SU-DHL-6 (cell line): Measurements from ENCODE around the gene CTNND2.

Experiments used
- H2AFZ ChIP-seq: fragments of 200-600 bp; sonication (generic); 2 replicates; pipeline ENCODE4 v1.6.1; 2014; ENCODE audit warnings: low read depth, mild to moderate bottlenecking, moderate library complexity, mixed read lengths, antibody characterized with exemption, low read length; ENCODE audit not compliant: severe bottlenecking
- H3F3A ChIP-seq: fragments of 200-600 bp; shearing (Covaris generic); 2 replicates; pipeline ENCODE4 v1.6.0; 2016; ENCODE audit warnings: antibody characterized with exemption, mild to moderate bottlenecking; ENCODE audit not compliant: insufficient read depth
- H3K27ac ChIP-seq: fragments of 200-600 bp; sonication (generic); 2 replicates; pipeline ENCODE4 v1.5.1; 2016; ENCODE audit warnings: low read depth, mild to moderate bottlenecking, low read length, moderate library complexity, mixed read lengths
- H3K27me3 ChIP-seq: fragments of 200-600 bp; sonication (generic), shearing (Covaris generic); 2 replicates; pipeline ENCODE4 v1.6.0; 2014; ENCODE audit warnings: mild to moderate bottlenecking, low read length
- H3K36me3 ChIP-seq: fragments of 200-600 bp; sonication (generic); 2 replicates; pipeline ENCODE4 v1.6.1; 2014; ENCODE audit warnings: mild to moderate bottlenecking, low read length, mixed read lengths
- H3K4me2 ChIP-seq: fragments of 300-600, 200-600 bp; shearing (Covaris generic), sonication (generic); 2 replicates; pipeline ENCODE4 v1.6.0; 2014; ENCODE audit warnings: low read length, low read depth, mild to moderate bottlenecking; ENCODE audit not compliant: poor library complexity, severe bottlenecking
- H3K4me3 ChIP-seq: fragments of 200-600 bp; sonication (generic); 2 replicates; pipeline ENCODE4 v1.5.1; 2014; ENCODE audit warnings: antibody characterized with exemption, low read length, mild to moderate bottlenecking, mixed read lengths; ENCODE audit not compliant: insufficient read depth, poor library complexity, severe bottlenecking
- H3K79me2 ChIP-seq: fragments of 200-600 bp; sonication (generic); 2 replicates; pipeline ENCODE4 v1.6.1; 2014; ENCODE audit warnings: mild to moderate bottlenecking, low read length, moderate library complexity; ENCODE audit not compliant: insufficient read depth
- H3K9ac ChIP-seq: fragments of 200-600 bp; sonication (generic); 2 replicates; pipeline ENCODE4 v1.7.0; 2014; ENCODE audit warnings: mild to moderate bottlenecking, low read length
- H3K9me2 ChIP-seq: fragments of 200-600 bp; sonication (generic); replicated peaks from 2 replicates; pipeline ENCODE4 v1.6.1; 2014; ENCODE audit warnings: low read length; ENCODE audit not compliant: insufficient read depth
- H3K9me3 ChIP-seq: fragments of 200-600 bp; sonication (generic); 2 replicates; pipeline ENCODE4 v1.6.1; 2014; ENCODE audit warnings: low read length, mixed read lengths; ENCODE audit not compliant: insufficient read depth
- H4K20me1 ChIP-seq: fragments of 200-600 bp; sonication (generic); 2 replicates; pipeline ENCODE4 v1.6.1; 2014; ENCODE audit warnings: low read depth, mild to moderate bottlenecking, antibody characterized with exemption, low read length, moderate library complexity, mixed read lengths
- CTCF ChIP-seq: fragments of 200-600 bp; sonication (generic); IDR thresholded peaks from one replicate; pipeline ENCODE4 v1.5.1; 2017; ENCODE audit warnings: antibody characterized with exemption, mild to moderate bottlenecking, low read length, moderate library complexity; ENCODE audit not compliant: insufficient read depth, poor library complexity, severe bottlenecking
- EZH2phosphoT487 ChIP-seq: fragments of 200-600 bp; sonication (generic), shearing (Covaris generic); conservative IDR thresholded peaks from 2 replicates; pipeline ENCODE4 v1.6.1; 2018; ENCODE audit warnings: mild to moderate bottlenecking, antibody characterized with exemption, low read length, moderate library complexity, mixed read lengths

Gene CTNND2

GRCh38 chr5:11038772-11039171, 865.5 kb downstream of the CTNND2 start:
- H3K36me3 ChIP-seq = no peaks in the 10 kb centered on the region
- H3K27ac ChIP-seq = no peak overlapping the region
- H3K79me2 ChIP-seq = no peaks in the 10 kb centered on the region
- no peaks in the 10 kb centered on the region for H3K9me2 ChIP-seq
- H3K9me3 ChIP-seq = no peaks in the 10 kb centered on the region
- no peak overlapping the region for H3K4me3 ChIP-seq
- no peaks in the 10 kb centered on the region for H4K20me1 ChIP-seq
- no peaks in the 10 kb centered on the region for H3F3A ChIP-seq
- no peaks in the 10 kb centered on the region for H3K27me3 ChIP-seq
- H2AFZ ChIP-seq = no peak overlapping the region
- H3K4me2 ChIP-seq = no peak overlapping the region
- no peak overlapping the region for H3K9ac ChIP-seq
- no peak for TF ChIP-seq EZH2phosphoT487
- TF ChIP-seq CTCF = no peak

GRCh38 chr5:11037941-11038340, 866.3 kb downstream of the CTNND2 start:
- Histone ChIP-seq H3K27me3 (no peaks in the 10 kb centered on the region), H3K4me2 (no peak overlapping the region), H3K27ac (no peak overlapping the region), H3K36me3 (no peaks in the 10 kb centered on the region), H3K9ac (no peak overlapping the region), H3K4me3 (no peak overlapping the region), H3K79me2 (no peaks in the 10 kb centered on the region), H3K9me3 (no peaks in the 10 kb centered on the region), H3K9me2 (no peaks in the 10 kb centered on the region), H3F3A (no peaks in the 10 kb centered on the region), H4K20me1 (no peaks in the 10 kb centered on the region), H2AFZ (no peak overlapping the region)
- TF ChIP-seq EZH2phosphoT487 (no peak), CTCF (no peak)

- H3K27me3 ChIP-seq = no peaks in the 10 kb centered on the region
- H3K36me3 ChIP-seq = no peaks in the 10 kb centered on the region
- no peaks in the 10 kb centered on the region for H3K79me2 ChIP-seq
- H3K9me2 ChIP-seq = no peaks in the 10 kb centered on the region
- H3K4me2 ChIP-seq = no peak overlapping the region
- TF ChIP-seq EZH2phosphoT487 = no peak
- no peak for TF ChIP-seq CTCF
- no peak overlapping the region for H2AFZ ChIP-seq
- no peak overlapping the region for H3K9ac ChIP-seq
- no peaks in the 10 kb centered on the region for H4K20me1 ChIP-seq
- no peak overlapping the region for H3K4me3 ChIP-seq
- no peaks in the 10 kb centered on the region for H3K9me3 ChIP-seq
- H3K27ac ChIP-seq = no peak overlapping the region
- no peaks in the 10 kb centered on the region for H3F3A ChIP-seq
Observed at GRCh38 chr5:11037080-11037479, 867.2 kb downstream of the CTNND2 start.
